Measurements from ENCODE around the gene NXPH3.

- no peak for TF ChIP-seq EZH2 (IDR thresholded peaks at IDR 0.05; ENCODE audit: borderline replicate concordance, low read length)
- no peak for TF ChIP-seq CTCF (IDR thresholded peaks at IDR 0.05; ENCODE audit: low read length)
These were observed 8.6 kb upstream of the NXPH3 start for GRCh38 chr17:49567104-49567521.

All from OCI-LY1 (cell line).